Measurements from ENCODE around the gene RRP15. TPM values are rescaled to one million over a fixed set of nuclear protein-coding genes. Genes with fewer than 3 reads are reported as not detected.

The RRP15 gene
- total RNA-seq, 4 donors from 2014 or later, result 6.3 to 9.6 (median 7.8) TPM

GRCh38 chr1:218377143-218377660, 92.1 kb downstream of the RRP15 start:
- 52 to 55% methylated on average over 4 of the region's 4 CpGs for WGBS, 2 donors
- no peak overlapping the region for H3K4me3 ChIP-seq
- DNase-seq (ENCODE audit: low spot score in 2 of 2), result no peak
- peaks cover 0 to 36% (median 8%) of the 10 kb centered on the region in 4 donors for H3K4me1 ChIP-seq
- no peak for TF ChIP-seq EP300 (IDR thresholded peaks at IDR 0.05)
- no peak for TF ChIP-seq CTCF (IDR thresholded peaks at IDR 0.05)
- TF ChIP-seq POLR2A (IDR thresholded peaks at IDR 0.05), result no peak
- no peak overlapping the region for H3K27ac ChIP-seq
- H3K9me3 ChIP-seq, result no peaks in the 10 kb centered on the region
- H3K27me3 ChIP-seq, result no peaks in the 10 kb centered on the region
- H3K36me3 ChIP-seq, result no peaks in the 10 kb centered on the region

GRCh38 chr1:218380125-218380977, 95.3 kb downstream of the RRP15 start:
- H3K36me3 ChIP-seq, result no peaks in the 10 kb centered on the region
- WGBS, 2 donors, result 85 to 92% methylated on average over 7 of the region's 7 CpGs
- H3K9me3 ChIP-seq, result no peaks in the 10 kb centered on the region
- H3K4me1 ChIP-seq, result peaks cover 0 to 16% (median 4%) of the 10 kb centered on the region in 4 donors
- no peak for DNase-seq (ENCODE audit: low spot score in 2 of 2)
- no peak overlapping the region for H3K27ac ChIP-seq
- H3K4me3 ChIP-seq, result no peak overlapping the region
- no peaks in the 10 kb centered on the region for H3K27me3 ChIP-seq
- no peak for TF ChIP-seq POLR2A (IDR thresholded peaks at IDR 0.05)
- TF ChIP-seq EP300 (IDR thresholded peaks at IDR 0.05), result no peak
- no peak for TF ChIP-seq CTCF (IDR thresholded peaks at IDR 0.05)

- H3K27ac ChIP-seq, result no peak overlapping the region
- WGBS, 2 donors, result 95 to 96% methylated on average over 4 of the region's 4 CpGs
- peaks cover 0 to 10% (median 1%) of the 10 kb centered on the region in 4 donors for H3K4me1 ChIP-seq
- H3K27me3 ChIP-seq, result no peaks in the 10 kb centered on the region
- H3K4me3 ChIP-seq, result no peak overlapping the region
- DNase-seq (ENCODE audit: low spot score in 2 of 2), result no peak
- H3K9me3 ChIP-seq, result no peaks in the 10 kb centered on the region
- TF ChIP-seq CTCF (IDR thresholded peaks at IDR 0.05), result no peak
- TF ChIP-seq POLR2A (IDR thresholded peaks at IDR 0.05), result no peak
- no peak for TF ChIP-seq EP300 (IDR thresholded peaks at IDR 0.05)
- H3K36me3 ChIP-seq, result no peaks in the 10 kb centered on the region
Measured at GRCh38 chr1:218382261-218382660, 97.2 kb downstream of the RRP15 start.

- no peaks in the 10 kb centered on the region for H3K36me3 ChIP-seq
- WGBS, 2 donors, result 79 to 84% methylated on average over 2 of the region's 2 CpGs
- no peak overlapping the region for H3K4me3 ChIP-seq
- no peaks in the 10 kb centered on the region for H3K27me3 ChIP-seq
- H3K9me3 ChIP-seq, result no peaks in the 10 kb centered on the region
- no peak overlapping the region for H3K27ac ChIP-seq
- H3K4me1 ChIP-seq, result peaks cover 0 to 6% (median 0%) of the 10 kb centered on the region in 4 donors
- TF ChIP-seq POLR2A (IDR thresholded peaks at IDR 0.05) (no peak), EP300 (IDR thresholded peaks at IDR 0.05) (no peak), CTCF (IDR thresholded peaks at IDR 0.05) (no peak)
- DNase-seq (ENCODE audit: low spot score in 2 of 2), result no peak
Measured at GRCh38 chr1:218383051-218383450, 98.0 kb downstream of the RRP15 start.

- H3K4me1 ChIP-seq, result peaks cover 0 to 6% (median 0%) of the 10 kb centered on the region in 4 donors
- H3K36me3 ChIP-seq, result no peaks in the 10 kb centered on the region
- H3K9me3 ChIP-seq, result no peaks in the 10 kb centered on the region
- H3K4me3 ChIP-seq, result no peak overlapping the region
- TF ChIP-seq CTCF (IDR thresholded peaks at IDR 0.05) (no peak), POLR2A (IDR thresholded peaks at IDR 0.05) (no peak), EP300 (IDR thresholded peaks at IDR 0.05) (no peak)
- no peaks in the 10 kb centered on the region for H3K27me3 ChIP-seq
- DNase-seq (ENCODE audit: low spot score in 2 of 2), result no peak
- WGBS, 2 donors, result 80 to 90% methylated on average over 8 of the region's 8 CpGs
- H3K27ac ChIP-seq, result no peak overlapping the region
Measured at GRCh38 chr1:218383681-218384080, 98.6 kb downstream of the RRP15 start.
